Fibroblast of skin of right quadriceps (primary cell): ENCODE measurements around the gene KDM7A.
"Not testable (repeated sequence)": the region's sequence is repeated elsewhere in the genome, so short reads cannot be mapped to it uniquely, and the experiment has no call there.

Source experiments
- DNase-seq: peaks from one replicate; pipeline ENCODE4 v3.0.0-alpha.2; 2013

The KDM7A gene, protein sequence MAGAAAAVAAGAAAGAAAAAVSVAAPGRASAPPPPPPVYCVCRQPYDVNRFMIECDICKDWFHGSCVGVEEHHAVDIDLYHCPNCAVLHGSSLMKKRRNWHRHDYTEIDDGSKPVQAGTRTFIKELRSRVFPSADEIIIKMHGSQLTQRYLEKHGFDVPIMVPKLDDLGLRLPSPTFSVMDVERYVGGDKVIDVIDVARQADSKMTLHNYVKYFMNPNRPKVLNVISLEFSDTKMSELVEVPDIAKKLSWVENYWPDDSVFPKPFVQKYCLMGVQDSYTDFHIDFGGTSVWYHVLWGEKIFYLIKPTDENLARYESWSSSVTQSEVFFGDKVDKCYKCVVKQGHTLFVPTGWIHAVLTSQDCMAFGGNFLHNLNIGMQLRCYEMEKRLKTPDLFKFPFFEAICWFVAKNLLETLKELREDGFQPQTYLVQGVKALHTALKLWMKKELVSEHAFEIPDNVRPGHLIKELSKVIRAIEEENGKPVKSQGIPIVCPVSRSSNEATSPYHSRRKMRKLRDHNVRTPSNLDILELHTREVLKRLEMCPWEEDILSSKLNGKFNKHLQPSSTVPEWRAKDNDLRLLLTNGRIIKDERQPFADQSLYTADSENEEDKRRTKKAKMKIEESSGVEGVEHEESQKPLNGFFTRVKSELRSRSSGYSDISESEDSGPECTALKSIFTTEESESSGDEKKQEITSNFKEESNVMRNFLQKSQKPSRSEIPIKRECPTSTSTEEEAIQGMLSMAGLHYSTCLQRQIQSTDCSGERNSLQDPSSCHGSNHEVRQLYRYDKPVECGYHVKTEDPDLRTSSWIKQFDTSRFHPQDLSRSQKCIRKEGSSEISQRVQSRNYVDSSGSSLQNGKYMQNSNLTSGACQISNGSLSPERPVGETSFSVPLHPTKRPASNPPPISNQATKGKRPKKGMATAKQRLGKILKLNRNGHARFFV

DNA sequence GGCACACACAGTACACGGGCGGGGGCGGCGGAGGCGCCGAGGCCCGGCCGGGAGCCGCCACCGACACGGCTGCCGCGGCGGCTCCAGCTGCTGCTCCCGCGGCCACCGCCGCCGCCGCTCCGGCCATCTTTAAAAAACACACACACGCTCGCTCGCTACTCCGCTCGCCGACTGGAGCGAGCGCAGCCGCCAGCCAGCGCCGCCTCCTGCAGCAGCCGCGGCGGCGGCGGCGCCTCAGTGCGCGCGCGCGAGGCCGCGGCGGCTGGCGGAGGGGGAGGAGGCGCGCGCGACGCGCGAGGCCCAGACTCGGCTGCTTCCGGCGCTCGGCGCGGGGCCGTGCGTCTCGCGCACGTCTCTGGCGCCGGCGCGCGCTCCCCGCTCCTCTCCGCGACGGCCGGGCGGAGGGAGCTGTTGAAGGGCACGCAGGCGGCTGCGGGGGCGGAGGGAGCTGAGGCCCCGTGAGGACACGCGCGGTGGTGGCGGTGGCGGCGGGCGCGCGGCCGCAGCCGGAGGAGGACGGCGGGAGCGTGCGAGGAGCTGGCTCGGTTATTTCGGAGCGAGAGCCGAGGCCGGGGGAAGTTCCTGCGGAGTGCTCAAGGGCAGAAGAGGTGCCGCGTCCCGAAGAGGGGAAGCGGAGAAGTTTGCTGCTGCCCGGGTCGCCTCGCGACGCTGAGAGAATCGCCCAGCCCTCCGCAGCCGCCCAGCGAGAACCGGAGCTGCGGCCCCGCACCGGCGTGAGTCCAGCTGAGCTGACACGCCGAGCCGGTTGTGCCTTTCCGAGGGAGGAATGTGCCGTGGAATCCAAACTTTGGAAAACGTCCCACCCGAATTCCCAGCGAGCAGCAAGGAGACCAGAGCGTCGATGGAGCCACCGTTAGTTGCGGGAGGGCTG is at the start of gene KDM7A:
TSS of gene KDM7A (minus strand) at position 173 of the 892 bp plus-strand sequence. CDS start at position 127, 46 bp downstream.
- peak; percentile 94 for DNase-seq

DNA sequence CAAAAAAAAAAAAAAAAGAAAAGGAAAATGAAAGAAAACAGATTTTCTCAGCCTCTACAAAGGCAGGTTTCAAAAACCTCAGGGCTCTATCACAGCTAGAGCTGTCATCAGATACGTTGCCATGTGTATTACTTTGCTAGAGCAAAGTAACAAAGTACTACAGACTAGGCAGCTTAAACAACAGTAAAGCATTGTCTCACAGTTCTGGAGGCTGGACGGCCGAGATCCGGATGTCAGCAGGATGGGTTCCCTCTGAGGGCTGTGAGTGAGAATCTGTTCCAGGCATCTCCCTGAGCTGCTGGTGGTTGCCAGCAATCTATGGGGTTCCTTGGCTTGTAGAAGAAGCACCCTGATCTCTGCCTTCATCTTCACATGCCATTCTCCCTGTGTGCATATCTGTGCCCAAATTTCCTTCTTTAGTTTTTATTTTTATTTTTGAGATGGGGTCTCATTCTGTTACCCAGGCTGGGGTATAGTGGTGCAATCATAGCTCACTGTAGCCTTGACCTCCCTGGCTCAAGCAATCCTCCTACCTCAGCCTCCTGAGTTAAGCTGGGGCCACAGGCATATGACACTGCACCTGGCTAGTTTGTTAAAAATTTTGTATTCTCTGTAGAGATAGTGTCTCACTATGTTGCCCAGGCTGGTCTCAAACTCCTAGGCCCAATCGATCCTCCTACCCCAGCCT is 48.9 kb upstream of the KDM7A start:
- DNase-seq = no peak

DNA sequence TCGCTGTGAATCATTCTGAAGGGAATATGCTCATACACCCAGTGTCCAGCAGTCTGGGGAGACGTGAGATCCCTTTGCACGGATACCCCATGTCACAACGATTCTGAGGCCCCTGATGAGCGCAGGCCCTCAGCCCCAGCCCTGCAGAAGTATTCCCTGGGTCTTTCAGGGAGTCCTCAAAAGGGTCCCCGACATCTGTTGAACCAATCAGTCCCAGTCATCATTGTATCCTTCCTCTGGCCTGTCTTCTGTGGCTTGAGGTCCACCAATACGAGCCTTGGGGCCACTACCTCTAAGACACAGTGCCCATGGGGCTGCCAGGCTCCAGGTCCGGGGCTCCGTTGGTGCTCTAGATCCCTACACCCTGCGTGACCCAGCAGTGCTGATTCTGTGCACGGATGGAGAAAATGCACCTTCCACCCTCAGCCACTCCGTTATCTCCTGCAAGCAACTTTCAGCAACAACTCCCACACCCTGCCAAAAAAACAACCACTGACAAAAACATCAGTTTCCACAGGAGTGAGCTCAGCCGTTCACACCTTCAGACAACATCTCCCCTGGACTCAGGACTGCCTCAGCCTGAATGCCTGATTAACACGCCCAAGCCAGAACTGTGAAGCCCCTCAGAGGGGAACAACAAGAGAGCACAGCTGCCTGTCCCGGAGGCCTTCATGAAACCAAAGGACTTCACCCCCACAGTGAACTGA is 46.9 kb upstream of the KDM7A start:
- no peak for DNase-seq

DNA sequence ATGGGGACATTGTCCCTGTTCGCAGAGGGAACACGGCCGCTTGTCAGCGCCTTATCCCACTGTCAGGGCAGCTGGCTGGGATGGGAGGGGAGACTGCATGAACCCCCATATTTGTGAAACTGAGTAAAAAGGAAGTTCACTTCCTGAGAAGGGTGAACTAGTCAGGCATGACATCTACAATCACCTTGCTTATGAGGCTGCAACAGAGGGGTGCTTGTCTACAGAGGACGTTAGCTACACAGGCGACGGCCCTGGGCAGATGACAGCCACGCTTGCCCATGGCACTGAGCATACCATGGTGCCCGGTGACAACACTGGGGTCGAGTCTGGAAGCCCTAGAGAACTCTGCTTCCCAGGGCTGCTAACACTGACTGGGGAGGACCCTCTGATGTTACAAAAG is 46.0 kb upstream of the KDM7A start:
- no peak for DNase-seq

DNA sequence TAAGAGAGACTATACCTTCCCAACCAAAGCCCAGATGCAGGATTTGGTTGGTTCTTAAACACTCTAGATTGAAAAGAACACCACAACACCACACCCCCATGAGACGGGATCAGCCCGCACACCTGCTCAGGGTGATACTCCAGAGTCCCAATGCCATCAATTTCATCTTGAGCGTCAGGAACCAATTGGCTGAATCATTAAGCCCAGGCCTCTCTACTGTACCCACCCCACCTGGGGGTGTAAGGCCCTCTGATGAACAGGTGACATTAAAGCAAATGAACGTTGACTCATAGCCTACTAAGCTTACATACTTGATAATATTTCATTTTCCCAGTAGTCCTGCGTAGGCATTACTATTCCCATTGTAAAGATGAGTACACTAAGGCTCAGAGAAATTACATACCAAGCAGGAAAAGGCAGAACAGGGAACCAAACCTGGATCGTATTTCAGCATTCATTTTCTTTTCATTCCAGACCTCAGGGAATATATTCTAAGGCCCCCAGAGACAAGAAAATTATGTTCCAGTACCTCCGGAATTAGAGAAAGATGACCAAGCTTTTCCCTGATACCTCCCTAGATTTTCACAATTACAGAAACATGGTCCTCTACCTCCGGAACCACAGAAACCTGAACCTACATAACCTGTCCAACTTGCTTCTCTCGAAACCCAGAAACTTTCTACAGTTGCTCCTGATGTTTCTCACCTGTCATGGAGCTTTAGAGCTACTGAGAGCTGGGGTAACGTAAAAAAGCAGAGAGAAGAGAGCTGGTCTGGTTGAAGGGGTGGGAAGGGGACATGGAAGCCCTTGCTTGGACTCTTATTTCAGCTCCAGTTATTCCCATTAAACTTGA is 43.1 kb upstream of the KDM7A start:
- DNase-seq = no peak

DNA sequence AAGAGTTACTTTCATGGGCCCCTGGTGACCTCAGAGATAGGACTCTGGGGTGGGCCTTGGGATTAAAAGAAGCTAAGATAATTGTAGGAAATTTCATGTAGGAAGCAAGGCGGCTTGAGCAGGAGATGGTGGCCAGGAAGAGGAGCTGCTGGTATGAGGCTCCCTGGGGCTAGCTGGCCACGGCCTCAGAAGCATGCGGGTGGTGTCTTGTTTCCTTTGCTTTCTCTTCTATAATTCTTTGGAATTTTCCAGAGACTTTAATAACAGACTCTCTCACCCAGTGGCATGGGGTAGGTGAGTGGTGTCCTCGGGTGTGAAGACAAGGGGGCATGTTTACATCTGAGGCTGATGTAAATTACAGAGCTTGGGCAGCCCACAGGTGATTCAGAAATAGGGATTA is 41.9 kb upstream of the KDM7A start:
- DNase-seq = no peak

DNA sequence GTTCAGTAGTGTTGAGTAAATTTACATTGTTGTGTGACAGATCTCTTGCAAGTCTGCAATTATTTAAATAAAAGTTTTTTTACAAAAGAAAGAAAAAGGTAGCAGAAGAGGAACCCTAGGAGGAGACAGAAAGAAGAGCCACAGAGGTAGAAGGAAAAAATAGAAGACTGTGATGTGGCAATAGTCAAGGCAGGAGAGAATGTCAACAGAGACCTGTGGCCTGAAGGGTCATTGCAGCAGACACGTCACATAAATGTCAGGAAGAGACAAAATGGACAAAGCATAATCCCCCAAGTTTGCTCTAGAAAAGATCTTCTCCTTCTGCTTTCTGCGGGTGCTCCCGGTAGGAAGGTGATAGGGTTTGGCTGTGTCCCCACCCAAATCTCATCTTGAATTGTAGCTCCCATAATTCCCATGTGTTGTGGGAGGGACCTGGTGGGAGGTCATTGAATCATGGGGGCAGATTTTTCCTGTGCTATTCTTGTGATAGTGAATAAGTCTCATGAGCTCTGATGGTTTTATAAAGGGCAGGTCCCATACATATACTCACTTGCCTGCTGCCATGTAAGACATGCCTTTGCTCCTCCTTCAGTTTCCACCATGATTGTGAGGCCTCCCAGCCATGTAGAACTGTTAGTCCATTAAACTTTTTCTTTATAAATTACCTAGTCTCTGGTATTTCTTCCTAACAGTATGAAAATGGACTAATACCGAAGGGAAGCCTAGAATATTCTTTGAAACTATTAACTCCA is 41.1 kb upstream of the KDM7A start:
- no peak for DNase-seq

DNA sequence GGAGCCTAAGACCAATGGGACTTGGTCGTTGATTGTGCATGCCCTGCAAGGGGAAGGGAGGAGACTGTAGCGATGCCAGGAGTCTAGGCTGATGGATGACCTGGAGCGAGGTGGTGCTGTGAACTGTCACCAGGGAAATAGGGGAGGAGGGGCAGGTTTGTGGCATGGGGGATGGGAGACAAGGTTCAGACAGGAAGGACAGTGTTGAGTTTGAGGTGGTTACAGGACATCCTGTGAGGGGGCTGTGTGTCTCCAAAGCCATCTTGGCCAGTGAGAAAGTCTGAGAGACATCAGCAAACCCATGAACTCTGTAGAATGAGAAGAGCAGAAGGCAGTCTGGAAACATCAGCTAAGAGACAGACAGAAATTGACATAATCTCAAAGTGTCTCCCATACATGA is 38.5 kb upstream of the KDM7A start:
- DNase-seq = no peak

DNA sequence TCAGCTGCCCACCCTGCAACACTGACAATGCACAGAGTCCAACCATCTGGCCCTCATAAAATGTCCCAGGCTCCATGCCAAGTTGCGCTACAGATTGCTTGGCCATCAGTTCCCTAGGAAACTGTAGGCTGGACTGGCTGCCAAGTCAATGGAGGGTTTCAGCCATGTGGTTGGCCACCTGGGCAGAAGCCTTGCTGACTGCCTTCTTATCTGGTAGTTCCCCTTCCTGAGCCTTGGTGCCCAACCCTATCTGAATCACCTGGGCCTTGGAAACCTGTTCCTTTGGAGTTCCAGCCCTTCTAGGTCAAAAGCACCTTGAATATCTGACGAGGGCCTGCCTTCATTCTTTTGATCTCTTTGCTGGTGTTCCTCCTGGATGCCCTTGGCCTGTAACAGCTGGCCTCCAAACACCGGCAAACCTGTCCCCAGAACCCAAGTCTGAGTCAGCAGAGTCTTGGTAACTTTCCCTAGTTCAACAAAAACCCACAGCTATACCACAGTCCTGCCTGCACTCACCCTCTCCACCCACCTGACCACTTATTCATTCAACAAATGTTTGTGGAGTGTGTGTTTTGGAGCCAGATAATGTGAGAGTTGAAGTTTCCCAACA is 37.4 kb upstream of the KDM7A start:
- no peak for DNase-seq

DNA sequence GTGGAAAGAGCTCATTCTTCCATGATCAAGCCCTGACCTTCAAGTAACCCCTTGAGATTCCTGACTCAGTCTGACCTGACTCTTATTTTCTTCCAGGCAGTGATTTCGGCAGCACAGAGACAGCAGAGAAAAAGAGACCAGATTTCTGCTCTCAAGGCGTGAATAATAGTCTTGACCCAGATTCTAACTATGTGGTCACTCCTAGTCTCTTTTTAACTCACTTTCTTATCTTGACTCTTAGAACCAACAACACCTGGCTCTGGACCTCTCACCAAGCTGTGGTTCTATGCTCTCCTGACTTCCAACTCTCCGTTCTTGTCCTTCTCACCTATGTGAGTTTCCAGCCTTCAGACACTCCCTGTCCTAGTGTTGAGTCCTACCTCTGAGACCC is 36.9 kb upstream of the KDM7A start:
- DNase-seq = no peak

DNA sequence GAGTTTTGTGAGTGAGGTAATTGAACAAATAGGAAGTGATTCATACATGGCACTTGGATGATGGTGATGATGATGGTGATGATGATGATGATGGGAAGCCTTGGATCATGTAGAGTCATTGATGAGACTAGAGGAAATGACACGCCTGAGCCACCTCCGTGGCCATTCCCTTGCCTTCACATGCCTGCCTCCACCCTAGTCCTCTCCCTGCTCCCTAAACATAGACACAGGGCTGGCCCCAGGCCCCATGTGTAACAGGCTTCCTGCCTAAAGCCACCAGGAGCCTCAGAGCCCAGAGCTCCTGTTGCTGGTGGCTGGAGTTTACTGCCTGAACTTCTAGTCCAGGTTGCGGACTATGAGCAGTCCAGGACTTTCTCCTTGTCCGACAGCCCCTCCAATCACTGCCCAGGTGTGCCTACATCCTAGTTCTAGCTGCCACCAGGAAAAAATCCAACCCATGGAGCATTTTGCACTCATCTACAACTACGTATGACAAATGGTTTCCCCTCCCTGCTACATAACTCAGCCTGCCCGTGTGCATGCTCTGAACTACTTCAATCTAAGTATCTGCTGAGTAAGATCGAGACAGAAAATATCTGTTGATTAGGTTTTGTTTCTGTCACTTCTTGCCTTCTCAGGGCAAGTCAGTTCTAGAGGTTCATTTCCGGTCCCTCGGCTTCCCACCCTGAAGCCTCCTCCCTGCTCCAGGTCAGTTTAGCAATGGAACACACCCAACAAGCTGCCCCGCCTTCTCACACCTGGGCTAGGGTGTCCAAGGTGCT is 35.5 kb upstream of the KDM7A start:
- DNase-seq = peak; percentile 26

DNA sequence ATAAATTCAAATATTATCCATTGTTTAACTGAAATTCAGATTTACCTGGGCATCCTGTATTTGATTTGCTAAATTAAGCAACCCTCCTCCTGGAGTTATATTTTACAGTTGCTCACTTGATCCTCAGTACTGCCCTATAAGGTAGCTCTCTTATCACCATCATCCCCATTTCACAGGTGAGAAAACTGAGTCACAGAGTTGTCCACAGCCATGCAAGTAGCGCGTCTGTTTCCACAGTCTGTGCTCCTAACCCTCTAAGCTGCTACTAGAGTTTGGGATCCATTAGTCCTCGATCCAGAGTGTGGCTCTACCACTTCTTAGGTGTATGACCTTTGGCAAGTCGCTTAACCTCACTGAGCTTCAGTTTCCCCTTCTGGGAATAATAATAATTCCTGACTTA is 34.9 kb upstream of the KDM7A start:
- no peak for DNase-seq

DNA sequence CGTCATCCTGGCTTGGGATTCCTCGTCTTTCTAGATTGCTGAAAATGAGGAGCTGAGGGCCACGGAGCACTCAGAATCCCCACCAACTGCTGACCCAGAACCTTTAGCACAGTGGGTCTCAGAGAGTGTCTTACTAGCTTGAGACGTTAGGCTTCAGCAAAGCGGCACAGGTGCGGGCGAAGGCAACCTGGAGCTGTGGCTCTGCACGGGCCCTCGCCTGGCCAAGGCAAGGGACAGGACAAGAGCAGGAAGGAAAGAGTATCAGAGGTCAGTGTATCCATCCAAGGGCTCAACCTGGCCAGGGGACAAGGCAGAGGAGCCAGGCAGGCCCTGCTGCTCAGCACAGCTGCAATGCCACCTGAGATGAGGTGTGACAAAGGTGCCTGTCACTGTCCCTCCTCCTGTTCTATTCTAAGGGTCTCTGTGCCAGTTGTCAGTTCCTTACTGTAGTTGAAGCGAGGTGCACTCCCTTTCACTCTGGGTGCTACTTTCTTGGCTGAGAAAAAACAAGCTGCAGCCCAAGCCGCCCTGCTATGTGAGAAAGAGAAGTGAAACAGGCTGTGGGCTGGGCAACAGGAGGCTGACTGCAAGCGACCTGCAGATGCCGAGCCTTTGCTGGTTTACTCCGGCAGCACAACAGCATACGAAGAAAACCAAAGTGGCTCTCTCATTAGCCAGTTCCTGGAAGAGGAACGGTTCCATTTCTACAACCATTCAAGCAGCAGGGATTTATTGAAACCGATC is 33.3 kb upstream of the KDM7A start:
- no peak for DNase-seq

DNA sequence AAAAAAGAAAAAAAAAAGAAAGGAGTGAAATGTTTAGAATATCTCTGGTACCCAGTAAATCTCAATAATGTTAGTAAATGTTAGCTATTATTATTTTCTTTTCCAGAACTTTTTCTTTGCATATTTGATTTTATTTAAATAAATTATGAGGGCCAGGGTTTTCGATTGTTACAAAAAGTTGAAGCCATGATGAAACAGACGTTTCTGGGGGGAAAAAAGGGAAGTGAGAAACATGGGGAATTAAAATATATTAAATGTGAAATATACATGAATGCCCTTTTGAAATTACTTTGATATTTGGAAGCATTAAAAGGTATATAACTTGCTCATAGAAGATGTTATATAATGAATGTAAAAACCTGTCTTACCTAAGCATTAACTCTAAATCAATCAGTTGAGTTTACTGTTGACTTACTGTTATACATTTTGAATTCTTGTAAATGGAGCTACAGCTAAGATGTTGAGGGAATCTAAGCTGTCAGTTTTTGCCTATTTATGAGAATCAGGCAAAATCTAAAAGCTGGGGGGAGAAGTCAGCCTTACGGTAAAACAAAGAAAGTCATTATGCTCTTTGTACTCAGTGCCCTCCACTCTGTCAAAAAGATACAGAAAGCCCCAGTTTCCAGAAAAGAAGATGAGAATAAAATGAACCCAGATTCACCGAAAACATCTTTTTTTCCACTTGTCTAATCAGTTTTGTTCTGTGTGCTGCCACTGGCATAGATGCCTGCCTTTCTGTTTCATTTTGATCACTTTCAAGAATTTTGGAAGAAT is 30.0 kb upstream of the KDM7A start:
- DNase-seq = no peak

DNA sequence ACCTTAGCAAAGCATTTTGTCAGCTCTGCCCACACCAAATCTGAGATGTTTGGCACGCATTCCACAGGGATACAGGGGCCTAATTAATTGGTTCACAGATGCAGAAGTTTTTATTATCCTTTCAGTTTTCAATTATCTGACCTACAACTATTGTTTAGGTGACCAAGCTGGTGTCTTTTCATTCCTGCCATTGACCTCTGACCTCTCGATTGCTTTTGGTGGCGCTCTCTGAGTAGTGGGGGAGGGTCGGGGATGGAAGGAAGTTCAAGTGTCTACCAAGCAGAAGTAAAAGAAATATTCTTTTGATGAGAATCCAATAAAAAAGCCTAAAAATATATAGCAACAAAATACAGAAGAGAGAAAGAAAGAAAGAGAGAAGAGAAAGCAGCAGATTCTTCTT is 28.8 kb upstream of the KDM7A start:
- no peak for DNase-seq

DNA sequence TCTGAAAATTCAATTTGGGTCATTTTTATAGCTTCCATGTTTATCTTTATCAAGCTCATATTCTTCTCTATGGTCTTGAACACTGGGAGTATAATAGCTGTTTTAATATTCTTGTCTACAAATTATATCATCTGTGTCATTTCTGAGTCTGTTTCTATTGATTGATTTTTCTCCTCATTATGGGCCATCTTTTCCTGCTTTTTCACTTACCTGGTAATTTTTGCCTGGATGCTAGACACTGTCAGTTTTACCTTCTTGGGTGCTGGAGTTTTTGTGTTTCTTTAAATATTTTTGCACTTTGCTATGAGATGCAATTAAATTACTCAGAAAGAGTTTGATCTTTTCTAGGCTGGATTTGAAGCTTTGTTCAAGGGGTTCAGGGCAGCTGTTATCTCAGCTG is 26.8 kb upstream of the KDM7A start:
- DNase-seq = no peak

DNA sequence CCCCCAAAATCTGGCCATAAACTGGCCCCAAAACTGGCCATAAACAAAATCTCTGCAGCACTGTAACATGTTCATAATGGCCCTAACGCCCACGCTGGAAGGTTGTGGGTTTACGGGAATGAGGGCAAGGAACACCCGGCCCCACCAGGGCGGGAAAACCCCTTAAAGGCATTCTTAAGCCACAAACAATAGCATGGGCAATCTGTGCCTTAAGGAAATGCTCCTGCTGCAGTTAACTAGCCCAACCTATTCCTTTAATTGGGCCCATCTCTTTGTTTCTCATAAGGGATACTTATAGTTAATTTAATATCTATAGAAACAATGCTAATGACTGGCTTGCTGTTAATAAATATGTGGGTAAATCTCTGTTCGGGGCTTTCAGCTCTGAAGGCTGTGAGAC is 26.2 kb upstream of the KDM7A start:
- DNase-seq = not testable (repeated sequence)
